ENCODE data around the gene CHRNB2. TPM values are rescaled to one million over a fixed set of nuclear protein-coding genes. Genes with fewer than 3 reads are reported as not detected.

CHRNB2 gene
- total RNA-seq, 2 donors from 2014 or later, result 0.05 TPM; not detected in 1

DNA sequence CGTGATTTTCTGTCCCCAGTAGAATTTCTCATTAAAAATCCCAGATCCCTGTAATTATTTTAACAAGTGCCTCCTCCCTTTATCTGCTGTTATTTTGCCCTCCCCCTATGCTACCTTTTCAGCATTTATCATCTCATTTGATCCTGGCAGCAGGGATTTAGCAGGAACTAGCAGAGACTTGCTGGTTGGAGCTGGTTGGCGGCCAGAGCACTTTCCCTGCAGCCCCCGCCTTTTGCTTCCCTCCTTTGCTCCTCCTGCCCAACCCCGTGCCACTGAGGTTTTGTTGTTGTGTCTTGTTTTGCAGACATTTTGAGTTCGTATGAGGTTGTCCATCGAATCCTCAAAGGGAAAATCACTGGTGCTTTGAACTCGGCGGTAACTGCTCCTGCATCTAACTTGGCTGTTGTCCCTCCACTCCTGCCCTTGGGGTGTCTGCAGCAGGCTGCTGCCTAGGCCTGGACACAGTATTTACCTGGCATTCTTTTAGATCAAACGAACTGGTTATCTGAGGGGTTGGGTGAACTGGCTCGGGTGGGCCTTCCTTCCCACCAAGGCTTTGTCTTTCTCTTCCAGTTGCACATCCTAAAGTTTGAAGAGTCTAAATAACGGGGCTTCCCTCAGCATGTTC, 20.4 kb upstream of the CHRNB2 start:
- H3K9me3 Mint-ChIP-seq, result no peaks in the 10 kb centered on the region
- no peaks in the 10 kb centered on the region for H3K27me3 Mint-ChIP-seq
- H3K4me3 Mint-ChIP-seq, result no peak overlapping the region
- H3K27ac Mint-ChIP-seq, result no peak overlapping the region
- peaks cover 38% of the 10 kb centered on the region for H3K36me3 Mint-ChIP-seq (ENCODE audit: low read depth)
- no peak for ATAC-seq (replicated peaks)
- peaks cover 14% of the 10 kb centered on the region for H3K4me1 Mint-ChIP-seq

DNA sequence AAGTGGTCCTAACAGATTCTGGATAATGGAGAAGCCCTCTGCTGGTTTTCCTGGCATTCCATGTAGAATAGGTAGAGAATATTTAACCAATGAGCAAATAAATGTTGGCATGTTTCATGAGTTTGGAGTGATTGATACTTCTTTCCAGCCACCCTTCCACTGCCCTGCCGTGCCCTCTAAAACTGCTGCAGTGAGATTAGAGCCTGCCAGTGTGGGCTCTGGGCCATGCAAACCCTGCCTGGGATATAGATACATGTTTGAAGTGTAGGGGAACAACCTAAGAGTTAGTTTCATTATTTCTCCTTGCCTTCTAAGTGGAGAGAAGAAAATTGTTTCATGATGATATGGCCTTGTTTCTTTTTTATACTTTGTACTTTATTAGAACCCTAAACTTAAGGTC, 19.6 kb upstream of the CHRNB2 start:
- no peak for ATAC-seq (replicated peaks)
- peaks cover 46% of the 10 kb centered on the region for H3K36me3 Mint-ChIP-seq (ENCODE audit: low read depth)
- peaks cover 14% of the 10 kb centered on the region for H3K4me1 Mint-ChIP-seq
- H3K27ac Mint-ChIP-seq, result peak overlapping the region; percentile 36
- no peaks in the 10 kb centered on the region for H3K9me3 Mint-ChIP-seq
- no peak overlapping the region for H3K4me3 Mint-ChIP-seq
- H3K27me3 Mint-ChIP-seq, result no peaks in the 10 kb centered on the region

DNA sequence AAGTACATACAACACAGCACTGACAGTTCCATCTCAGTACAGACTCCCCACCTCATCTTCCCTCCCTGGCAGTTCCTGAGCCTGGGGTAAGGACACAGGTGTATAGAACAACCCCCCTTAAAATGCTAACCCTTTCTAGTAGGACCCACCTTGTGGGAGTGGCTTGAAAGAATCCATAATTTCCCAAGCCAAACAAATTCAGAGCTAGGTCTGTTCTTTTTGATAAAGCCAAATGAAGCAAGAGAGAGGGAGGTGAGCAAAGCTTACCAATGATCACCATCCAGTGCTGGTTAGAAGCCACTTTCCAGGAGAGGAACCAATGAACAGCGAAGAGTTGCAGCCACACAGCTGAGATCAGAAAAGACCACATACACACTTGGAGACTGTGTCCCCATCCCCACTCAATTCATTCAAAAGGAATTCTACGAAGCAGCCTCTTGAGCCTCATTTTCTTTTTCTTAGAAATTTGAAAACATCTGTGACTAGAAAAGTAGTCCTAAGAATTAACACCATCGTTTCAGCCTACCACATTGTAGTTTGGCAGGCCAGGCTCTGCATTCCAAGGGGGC, 18.3 kb upstream of the CHRNB2 start:
- H3K27ac Mint-ChIP-seq, result peak overlapping the region; percentile 34
- H3K27me3 Mint-ChIP-seq, result no peaks in the 10 kb centered on the region
- H3K4me1 Mint-ChIP-seq, result peaks cover 19% of the 10 kb centered on the region
- H3K9me3 Mint-ChIP-seq, result no peaks in the 10 kb centered on the region
- no peak for ATAC-seq (replicated peaks)
- H3K36me3 Mint-ChIP-seq (ENCODE audit: low read depth), result peaks cover 58% of the 10 kb centered on the region
- H3K4me3 Mint-ChIP-seq, result no peak overlapping the region

DNA sequence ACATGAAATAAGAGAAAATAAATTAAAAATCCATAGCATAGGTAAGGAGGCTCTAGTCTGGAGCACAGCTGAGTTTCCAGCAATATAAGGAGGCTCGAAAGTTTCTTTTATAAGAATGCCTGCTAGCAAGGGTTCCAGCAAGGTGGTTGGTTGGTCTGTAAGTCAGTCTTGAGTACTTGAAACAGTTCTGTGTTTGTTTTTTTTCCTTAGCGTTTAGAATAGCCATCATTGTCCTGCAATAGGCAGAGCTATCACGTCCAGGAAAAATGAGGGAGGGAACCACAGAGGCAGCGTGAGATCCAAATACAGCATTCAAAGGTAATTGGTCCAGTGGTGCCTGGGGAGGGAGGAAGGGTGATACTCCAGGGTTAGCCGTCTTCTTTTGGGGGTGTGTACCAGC, 17.5 kb upstream of the CHRNB2 start:
- peak overlapping the region; percentile 32 for H3K27ac Mint-ChIP-seq
- H3K4me3 Mint-ChIP-seq, result no peak overlapping the region
- no peak for ATAC-seq (replicated peaks)
- peaks cover 25% of the 10 kb centered on the region for H3K4me1 Mint-ChIP-seq
- no peaks in the 10 kb centered on the region for H3K9me3 Mint-ChIP-seq
- peaks cover 66% of the 10 kb centered on the region for H3K36me3 Mint-ChIP-seq (ENCODE audit: low read depth)
- no peaks in the 10 kb centered on the region for H3K27me3 Mint-ChIP-seq

DNA sequence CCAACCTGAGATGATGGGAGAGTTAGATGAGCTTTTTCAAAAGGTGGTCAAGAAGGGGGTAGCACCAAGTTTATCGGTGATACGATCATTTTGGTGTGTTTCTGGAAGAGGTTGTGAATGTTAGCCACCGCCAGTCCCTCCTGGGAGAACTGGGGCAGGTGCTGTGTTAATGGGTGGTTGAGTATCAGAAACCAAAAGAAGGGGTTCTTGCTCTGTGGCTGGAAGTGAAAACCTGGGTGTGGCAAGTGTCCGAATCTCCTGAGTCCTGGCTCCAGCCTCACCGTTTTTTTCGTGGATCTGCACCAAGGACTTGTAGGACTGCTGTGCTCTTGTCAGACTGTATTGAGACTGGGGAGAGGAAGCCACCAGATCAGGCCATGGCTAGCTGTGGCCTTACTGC, 16.9 kb upstream of the CHRNB2 start:
- no peak for ATAC-seq (replicated peaks)
- Mint-ChIP-seq H3K9me3 (no peaks in the 10 kb centered on the region), H3K27ac (peak overlapping the region; percentile 32), H3K4me3 (no peak overlapping the region), H3K36me3 (ENCODE audit: low read depth) (peaks cover 72% of the 10 kb centered on the region), H3K27me3 (no peaks in the 10 kb centered on the region), H3K4me1 (peaks cover 25% of the 10 kb centered on the region)

DNA sequence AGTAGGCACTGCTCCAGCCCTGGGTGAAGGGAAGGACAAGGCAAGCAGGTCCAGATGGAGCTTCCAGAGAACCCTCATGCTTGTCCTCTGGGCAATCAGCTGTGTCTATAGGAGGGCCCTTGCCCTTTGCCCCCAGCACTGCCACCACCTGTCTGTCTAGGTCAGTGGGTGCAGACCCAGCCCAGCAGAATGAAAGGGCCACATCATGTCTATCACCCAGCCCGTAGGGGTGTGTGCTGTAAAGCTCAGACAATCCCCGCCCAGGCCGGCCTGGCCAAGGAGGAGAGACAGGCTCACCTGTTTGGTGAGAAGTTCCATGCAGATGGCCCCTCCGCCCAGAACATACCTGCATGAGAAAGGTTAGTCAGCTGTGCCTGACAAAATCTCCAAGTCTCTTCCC, 16.1 kb upstream of the CHRNB2 start:
- no peak for ATAC-seq (replicated peaks)
- H3K27me3 Mint-ChIP-seq, result no peaks in the 10 kb centered on the region
- peaks cover 80% of the 10 kb centered on the region for H3K36me3 Mint-ChIP-seq (ENCODE audit: low read depth)
- no peak overlapping the region for H3K4me3 Mint-ChIP-seq
- no peaks in the 10 kb centered on the region for H3K9me3 Mint-ChIP-seq
- H3K4me1 Mint-ChIP-seq, result peaks cover 31% of the 10 kb centered on the region
- H3K27ac Mint-ChIP-seq, result no peak overlapping the region

DNA sequence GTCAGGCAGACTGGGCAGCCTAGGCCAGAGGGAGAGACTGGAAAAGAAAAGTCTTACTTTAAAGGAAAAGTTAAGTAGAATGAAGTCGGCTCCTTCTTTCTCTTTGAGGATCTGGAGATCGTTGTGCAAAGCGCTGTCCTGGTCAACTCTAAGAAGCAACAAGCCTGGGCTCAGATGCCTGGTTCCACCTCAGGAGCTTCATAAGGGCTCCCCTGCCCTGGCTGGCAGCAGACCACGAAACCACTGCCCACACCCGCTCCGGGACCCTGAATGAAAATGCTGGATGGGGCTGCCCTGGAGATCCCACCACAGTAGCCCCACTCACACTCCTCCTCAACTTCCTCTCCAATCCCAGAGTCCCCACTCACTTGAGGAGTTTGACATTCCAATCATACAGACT, 15.5 kb upstream of the CHRNB2 start:
- H3K27ac Mint-ChIP-seq, result no peak overlapping the region

DNA sequence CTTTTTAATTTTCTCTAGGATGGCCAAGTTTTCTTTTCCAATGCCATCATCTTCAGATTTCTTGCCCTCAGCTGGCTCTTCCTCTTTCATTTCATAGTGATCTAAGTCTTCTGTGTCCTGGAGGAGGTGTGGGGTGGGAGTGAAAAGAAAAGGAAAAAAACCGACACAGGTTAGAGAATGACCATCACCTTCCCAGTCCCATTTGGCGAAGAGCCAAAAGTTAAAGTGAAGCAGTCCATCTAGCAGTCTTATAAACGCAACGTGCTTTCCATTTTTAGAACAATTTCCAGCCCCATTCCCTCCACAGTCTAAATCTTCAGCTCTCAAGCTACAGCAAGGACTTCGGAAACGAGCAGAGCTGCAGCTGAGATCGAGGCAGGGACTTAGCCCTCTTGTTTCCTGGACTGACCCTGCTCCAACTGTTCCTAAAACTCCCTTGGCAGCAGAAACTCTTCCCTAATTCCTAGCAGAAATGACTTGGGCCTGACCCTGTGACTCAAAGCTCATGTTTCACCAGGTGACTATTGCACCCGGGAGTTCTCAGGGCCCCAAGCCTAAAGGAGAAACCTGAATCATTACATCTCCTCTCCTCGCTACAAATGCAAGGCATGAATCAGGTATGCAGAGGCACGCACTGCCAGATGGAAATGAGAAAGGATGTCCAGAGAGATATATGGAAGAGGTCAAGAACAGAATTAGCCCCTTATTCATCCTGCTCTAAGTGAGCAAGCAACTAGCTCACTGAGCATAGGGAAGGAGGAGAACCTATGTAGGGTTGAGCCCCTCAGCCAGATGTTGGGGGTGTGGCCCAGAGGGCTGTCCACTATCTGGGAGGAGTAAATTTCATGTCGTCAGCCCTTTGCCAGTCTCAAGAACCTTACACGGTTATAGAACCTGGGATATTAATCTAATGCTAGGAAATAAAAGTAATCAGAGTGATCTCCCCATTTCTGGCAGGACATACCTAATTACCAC, 14.2 kb upstream of the CHRNB2 start:
- Mint-ChIP-seq H3K4me3 (no peak overlapping the region), H3K36me3 (ENCODE audit: low read depth) (peaks cover 96% of the 10 kb centered on the region), H3K27ac (no peak overlapping the region), H3K4me1 (peaks cover 39% of the 10 kb centered on the region), H3K9me3 (no peaks in the 10 kb centered on the region), H3K27me3 (no peaks in the 10 kb centered on the region)
- no peak for ATAC-seq (replicated peaks)

More for the DNA sequence above, 15.5 kb upstream of the CHRNB2 start:
- Mint-ChIP-seq H3K9me3 (no peaks in the 10 kb centered on the region), H3K4me3 (no peak overlapping the region), H3K4me1 (peaks cover 31% of the 10 kb centered on the region), H3K36me3 (ENCODE audit: low read depth) (peaks cover 86% of the 10 kb centered on the region), H3K27me3 (no peaks in the 10 kb centered on the region)
- ATAC-seq (replicated peaks), result no peak

DNA sequence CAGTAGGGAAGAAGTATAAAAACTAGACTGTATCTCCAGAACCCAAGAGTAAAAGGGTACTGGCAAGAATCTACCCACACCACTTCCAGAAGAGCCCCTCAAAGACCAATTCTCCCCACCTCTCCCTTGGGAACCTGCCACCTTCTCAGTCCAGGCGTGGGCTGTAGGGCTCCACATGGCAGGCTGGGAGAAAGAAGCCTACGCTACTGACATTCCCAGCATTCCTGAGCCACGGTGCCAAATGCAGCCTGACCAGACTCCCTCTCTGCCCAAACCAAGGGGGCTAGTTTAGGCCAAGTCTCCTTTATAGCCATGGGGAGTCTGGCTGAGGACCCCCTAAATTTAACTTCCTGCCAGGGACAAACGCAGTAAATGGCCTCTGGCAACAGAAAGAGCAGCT, 11.2 kb upstream of the CHRNB2 start:
- peak overlapping the region; percentile 97 for H3K4me3 Mint-ChIP-seq
- no peaks in the 10 kb centered on the region for H3K9me3 Mint-ChIP-seq
- peaks cover 73% of the 10 kb centered on the region for H3K36me3 Mint-ChIP-seq (ENCODE audit: low read depth)
- ATAC-seq (replicated peaks), result no peak
- no peaks in the 10 kb centered on the region for H3K27me3 Mint-ChIP-seq
- peaks cover 29% of the 10 kb centered on the region for H3K4me1 Mint-ChIP-seq
- H3K27ac Mint-ChIP-seq, result peak overlapping the region; percentile 61

DNA sequence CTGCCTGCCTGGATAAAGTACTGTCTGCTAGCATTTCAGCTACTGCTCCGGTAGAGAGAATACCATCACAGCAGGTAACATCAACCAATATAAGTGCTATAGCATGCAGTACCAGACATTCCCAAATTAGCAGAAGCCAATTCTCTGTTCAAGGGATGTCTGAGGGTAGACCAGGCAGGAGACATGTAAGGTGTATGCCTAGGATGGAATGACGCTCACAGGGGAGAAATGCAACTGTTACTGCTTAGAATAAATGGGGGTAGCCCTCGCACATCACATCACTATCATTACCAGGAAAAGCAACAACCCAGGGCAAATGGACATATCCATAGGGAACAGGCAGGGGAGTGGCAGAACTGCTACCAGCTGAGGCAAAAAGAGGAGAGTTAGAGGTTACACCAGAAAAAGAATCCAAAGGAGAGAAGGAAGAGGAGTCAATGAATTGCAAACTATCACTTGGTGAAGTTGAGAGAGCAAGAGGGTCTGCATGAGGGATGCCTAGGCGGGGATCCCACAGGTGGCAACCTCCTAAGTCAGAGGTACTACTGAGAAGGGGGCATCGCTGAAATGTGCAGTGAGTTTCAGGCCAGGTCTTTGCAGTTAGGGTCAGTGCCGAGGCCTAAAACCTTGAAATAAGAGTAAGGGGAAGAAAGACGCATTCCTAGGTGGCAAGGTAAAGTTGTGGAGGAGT, 10.2 kb upstream of the CHRNB2 start:
- H3K27me3 Mint-ChIP-seq, result no peaks in the 10 kb centered on the region
- H3K36me3 Mint-ChIP-seq (ENCODE audit: low read depth), result peaks cover 63% of the 10 kb centered on the region
- H3K9me3 Mint-ChIP-seq, result no peaks in the 10 kb centered on the region
- H3K4me3 Mint-ChIP-seq, result peak overlapping the region; percentile 97
- H3K4me1 Mint-ChIP-seq, result peaks cover 29% of the 10 kb centered on the region
- peak overlapping the region; percentile 93 for H3K27ac Mint-ChIP-seq
- ATAC-seq (replicated peaks), result no peak

DNA sequence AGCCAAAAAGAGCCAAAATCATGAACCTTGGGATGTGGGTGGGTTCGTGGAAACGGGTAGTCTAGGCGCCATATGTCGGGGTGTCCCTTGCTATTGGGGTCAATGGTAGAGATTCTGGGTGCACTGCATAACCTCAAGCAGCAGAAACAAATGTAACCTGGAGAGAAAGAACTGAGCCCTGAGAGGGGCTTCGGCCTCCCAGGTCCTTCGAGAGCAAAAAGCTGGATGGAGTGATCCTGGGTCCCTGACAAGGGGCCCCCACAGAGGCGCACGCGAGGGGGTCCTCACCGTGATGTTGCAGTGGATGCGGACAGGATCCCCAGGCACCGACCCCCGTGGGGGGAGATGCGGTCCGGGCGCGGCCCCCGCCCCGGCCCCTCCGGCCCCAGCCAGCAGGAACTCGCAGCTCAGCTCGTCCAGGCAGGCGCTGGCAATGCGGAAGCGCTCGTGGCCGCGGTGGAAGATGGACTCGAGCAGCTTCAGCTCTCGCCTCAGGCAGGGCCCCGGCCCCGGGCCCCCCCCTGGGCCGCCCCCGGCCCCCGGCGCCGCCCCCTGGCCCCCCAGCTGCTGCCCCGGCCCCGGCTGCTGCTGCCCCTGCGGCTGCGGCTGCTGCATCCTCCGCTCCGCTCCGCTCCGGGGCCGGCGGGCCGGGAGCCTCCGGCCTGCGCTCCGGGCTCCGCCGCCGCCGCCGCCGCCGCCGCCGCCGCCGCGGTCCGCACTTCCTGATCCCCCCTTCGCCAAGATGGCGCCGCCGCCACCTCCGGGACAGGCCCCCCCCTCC, 9.4 kb upstream of the CHRNB2 start, which contains the start of gene UBE2Q1:
Gene UBE2Q1 (minus strand): TSS at position 724 of the 781 bp plus-strand sequence. CDS start 109 bp downstream, at position 615.
- Mint-ChIP-seq H3K9me3 (no peaks in the 10 kb centered on the region), H3K36me3 (ENCODE audit: low read depth) (peaks cover 56% of the 10 kb centered on the region), H3K4me3 (peak within 1 kb of the TSS; percentile 97), H3K27ac (peak within 1 kb of the TSS; percentile 94), H3K27me3 (no peaks in the 10 kb centered on the region), H3K4me1 (peaks cover 29% of the 10 kb centered on the region)
- peak; percentile 12 for ATAC-seq (replicated peaks)

DNA sequence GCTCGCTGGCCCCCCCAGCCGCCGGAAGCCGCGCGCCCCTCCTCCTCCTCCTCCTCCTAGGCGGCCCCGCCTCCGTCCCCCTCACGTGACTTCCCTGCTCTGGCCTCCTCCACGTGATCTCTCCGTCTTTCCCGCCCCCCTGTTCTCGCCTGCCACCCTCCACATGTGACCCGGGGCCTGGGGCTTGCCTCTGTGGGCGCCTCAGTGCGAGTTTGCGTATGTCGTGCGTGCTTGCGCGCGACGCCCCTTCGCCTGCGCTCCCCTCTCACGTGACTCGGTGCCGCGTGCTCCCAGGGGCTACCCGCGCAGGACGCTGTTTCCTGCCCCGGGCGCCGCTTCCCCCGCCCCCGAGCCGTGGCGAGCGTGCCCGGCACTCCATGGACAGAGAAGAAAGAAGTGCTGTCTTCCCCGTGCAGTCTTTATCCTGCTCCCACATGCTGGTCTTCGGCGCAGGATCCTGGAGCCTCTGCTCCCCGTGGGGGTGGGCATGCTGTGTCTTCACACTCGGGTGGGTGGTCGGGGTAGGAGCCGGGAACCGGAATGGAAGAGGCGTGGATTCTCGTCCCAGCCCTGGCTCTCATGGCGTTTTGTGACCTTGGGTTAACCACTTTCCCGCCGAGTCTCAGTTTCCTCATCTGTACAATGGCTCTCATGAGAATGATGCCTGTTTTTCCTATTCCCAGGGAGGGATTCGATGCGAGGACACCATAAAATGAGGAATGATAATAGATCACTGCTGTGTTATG, 8.7 kb upstream of the CHRNB2 start:
- Mint-ChIP-seq H3K36me3 (ENCODE audit: low read depth) (peaks cover 48% of the 10 kb centered on the region), H3K27me3 (no peaks in the 10 kb centered on the region), H3K9me3 (no peaks in the 10 kb centered on the region), H3K4me1 (peaks cover 23% of the 10 kb centered on the region), H3K27ac (peak overlapping the region; percentile 94), H3K4me3 (peak overlapping the region; percentile 97)
- peak; percentile 97 for ATAC-seq (replicated peaks)

DNA sequence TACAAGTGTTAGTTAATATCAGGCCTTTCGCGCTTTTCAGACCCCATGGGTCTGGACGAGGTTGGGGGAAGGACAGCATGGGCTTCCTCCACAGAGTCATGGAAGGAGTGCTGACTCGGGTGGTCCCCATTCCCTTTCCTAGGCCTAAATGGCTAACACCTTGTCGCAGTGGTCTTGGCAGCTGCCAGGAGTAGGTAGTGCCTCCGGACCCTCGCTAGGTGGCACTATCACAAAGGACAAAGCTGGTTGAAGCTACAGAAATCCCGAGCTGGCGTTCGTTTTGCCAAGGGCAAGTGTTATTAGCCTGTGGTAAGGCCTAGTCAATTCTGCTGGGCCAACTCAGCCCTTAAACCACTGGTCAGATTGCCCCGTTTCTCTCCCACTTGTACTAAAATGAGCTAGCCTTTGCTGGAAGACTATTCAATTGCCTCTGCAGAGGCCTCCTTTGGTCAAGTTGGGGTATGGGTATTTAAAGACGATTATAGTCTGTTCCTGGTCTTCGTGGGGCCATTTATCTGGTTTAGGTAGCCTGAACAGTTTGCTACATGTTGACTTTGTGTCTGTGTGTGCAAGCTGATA, 8.0 kb upstream of the CHRNB2 start:
- H3K36me3 Mint-ChIP-seq (ENCODE audit: low read depth), result peaks cover 42% of the 10 kb centered on the region
- H3K27ac Mint-ChIP-seq, result peak overlapping the region; percentile 94
- ATAC-seq (replicated peaks), result peak; percentile 52
- peak overlapping the region; percentile 97 for H3K4me3 Mint-ChIP-seq
- H3K4me1 Mint-ChIP-seq, result peaks cover 21% of the 10 kb centered on the region
- no peaks in the 10 kb centered on the region for H3K9me3 Mint-ChIP-seq
- H3K27me3 Mint-ChIP-seq, result no peaks in the 10 kb centered on the region
